Measurements from ENCODE around the gene ALOX5. TPM values are rescaled to one million over a fixed set of nuclear protein-coding genes. Genes with fewer than 3 reads are reported as not detected.

The ALOX5 gene
- total and polyA plus RNA-seq, 2 donors (not counting 1 experiment from before 2014, with no cell fraction given) = 354 to 888 TPM

DNA sequence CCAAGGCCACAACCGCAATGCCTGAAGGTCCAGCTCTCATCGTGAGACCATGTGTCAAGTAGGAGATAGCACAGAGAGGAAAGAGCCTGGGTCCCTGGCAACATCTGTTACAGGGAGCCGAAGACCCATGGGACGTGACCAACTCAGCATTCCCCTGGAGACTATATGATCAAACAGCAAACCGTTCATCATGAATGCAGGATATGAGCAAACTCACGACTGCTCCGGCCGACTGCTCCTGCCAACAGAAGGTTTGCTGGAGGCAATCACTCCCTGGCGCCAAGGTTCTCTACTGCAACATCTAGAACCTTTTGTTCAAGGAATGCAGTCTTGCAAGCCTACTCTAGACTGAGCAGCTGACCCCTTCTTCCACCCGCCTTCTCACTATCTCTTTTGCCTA lies 114.3 kb downstream of the ALOX5 start:
- TF ChIP-seq EZH2 (IDR thresholded peaks at IDR 0.05; ENCODE audit: borderline replicate concordance, insufficient read depth, low read depth, low read length, poor library complexity, severe bottlenecking) = no peak
- TF ChIP-seq, protein P1, sequence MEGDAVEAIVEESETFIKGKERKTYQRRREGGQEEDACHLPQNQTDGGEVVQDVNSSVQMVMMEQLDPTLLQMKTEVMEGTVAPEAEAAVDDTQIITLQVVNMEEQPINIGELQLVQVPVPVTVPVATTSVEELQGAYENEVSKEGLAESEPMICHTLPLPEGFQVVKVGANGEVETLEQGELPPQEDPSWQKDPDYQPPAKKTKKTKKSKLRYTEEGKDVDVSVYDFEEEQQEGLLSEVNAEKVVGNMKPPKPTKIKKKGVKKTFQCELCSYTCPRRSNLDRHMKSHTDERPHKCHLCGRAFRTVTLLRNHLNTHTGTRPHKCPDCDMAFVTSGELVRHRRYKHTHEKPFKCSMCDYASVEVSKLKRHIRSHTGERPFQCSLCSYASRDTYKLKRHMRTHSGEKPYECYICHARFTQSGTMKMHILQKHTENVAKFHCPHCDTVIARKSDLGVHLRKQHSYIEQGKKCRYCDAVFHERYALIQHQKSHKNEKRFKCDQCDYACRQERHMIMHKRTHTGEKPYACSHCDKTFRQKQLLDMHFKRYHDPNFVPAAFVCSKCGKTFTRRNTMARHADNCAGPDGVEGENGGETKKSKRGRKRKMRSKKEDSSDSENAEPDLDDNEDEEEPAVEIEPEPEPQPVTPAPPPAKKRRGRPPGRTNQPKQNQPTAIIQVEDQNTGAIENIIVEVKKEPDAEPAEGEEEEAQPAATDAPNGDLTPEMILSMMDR (IDR thresholded peaks at IDR 0.05) = no peak

DNA sequence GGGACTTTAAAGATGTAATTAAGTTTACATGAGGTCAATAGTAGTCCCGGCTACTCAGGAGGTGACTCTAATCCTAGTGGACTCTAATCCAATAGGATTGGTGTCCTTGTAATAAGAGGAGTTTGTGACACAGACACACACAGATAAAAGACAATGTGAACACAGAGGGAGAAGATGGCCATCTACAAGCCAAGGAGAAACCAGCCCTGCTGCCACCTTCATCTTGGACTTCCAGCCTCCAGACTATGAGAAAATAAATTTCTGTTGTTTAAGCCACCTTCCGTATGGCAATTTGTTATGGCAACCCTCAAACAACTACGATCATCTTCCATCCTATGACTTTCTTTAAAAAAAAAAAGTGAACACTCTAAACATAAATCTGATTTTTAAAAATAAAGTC lies 116.3 kb downstream of the ALOX5 start:
- Mint-ChIP-seq H3K27me3 (no peaks in the 10 kb centered on the region), H3K27ac (no peak overlapping the region), H3K4me1 (peaks cover 27% of the 10 kb centered on the region), H3K4me3 (no peak overlapping the region), H3K9me3 (ENCODE audit: insufficient read depth) (no peaks in the 10 kb centered on the region)
- H3K36me3 ChIP-seq (replicated peaks in 1 of 2; ENCODE audit: control extremely low read depth in 1 of 2, control insufficient read depth in 1 of 2, extremely low read depth in 1 of 2, insufficient read depth in 2 of 2, low read length in 1 of 2) = peaks cover 3 to 24% of the 10 kb centered on the region in 2 experiments
- peaks cover 2 to 4% (median 2%) of the 10 kb centered on the region in 3 donors for H3K9me3 ChIP-seq (ENCODE audit: control extremely low read depth in 1 of 3, control insufficient read depth in 2 of 3, insufficient read depth in 1 of 3, low read length in 2 of 3)
- ATAC-seq (ENCODE audit: low read depth) (no peak), DNase-seq (no peak)
- WGBS (ENCODE audit: insufficient coverage) = no CpG with 5 or more reads among the region's 3 CpGs
- no peak overlapping the region for H3K27ac ChIP-seq (ENCODE audit: low read length in 2 of 2)
- no peak overlapping the region for H3K4me3 ChIP-seq (ENCODE audit: control extremely low read depth in 1 of 5, extremely low read depth in 1 of 5, insufficient read depth in 1 of 5, low read depth in 2 of 5, low read length in 4 of 5)
- ChIA-PET CTCF (no interaction called here), POLR2A (no interaction called here)
- no peak overlapping the region for H3K4me2 ChIP-seq (replicated peaks; ENCODE audit: low read depth, low read length, poor library complexity, severe bottlenecking)
- peaks cover 35% of the 10 kb centered on the region for H4K20me1 ChIP-seq (ENCODE audit: control insufficient read depth, insufficient read depth, low read length, poor library complexity, severe bottlenecking)
- no peak overlapping the region for H3K9ac ChIP-seq (ENCODE audit: low read length)
- TF ChIP-seq, protein P1 (IDR thresholded peaks at IDR 0.05) = no peak
- TF ChIP-seq EZH2 (IDR thresholded peaks at IDR 0.05; ENCODE audit: borderline replicate concordance, insufficient read depth, low read depth, low read length, poor library complexity, severe bottlenecking) = no peak
- H3K27me3 ChIP-seq (replicated peaks in 1 of 4; ENCODE audit: control extremely low read depth in 1 of 4, control insufficient read depth in 3 of 4, insufficient read depth in 4 of 4, low read length in 3 of 4) = no peaks in the 10 kb centered on the region
- intact Hi-C loops (cut with micrococcal nuclease) = no loop called here
- H2AFZ ChIP-seq (ENCODE audit: insufficient read depth, low read depth, low read length, poor library complexity, severe bottlenecking) = no peak overlapping the region
- H3K79me2 ChIP-seq (ENCODE audit: control insufficient read depth, insufficient read depth, low read length) = peaks cover 62% of the 10 kb centered on the region
- H3K4me1 ChIP-seq (ENCODE audit: control insufficient read depth in 2 of 2, insufficient read depth in 2 of 2, low read length in 2 of 2) = no peaks in the 10 kb centered on the region

More for the DNA sequence above, 114.3 kb downstream of the ALOX5 start:
- peaks cover 25% of the 10 kb centered on the region for H3K4me1 Mint-ChIP-seq
- intact Hi-C loops (cut with micrococcal nuclease) = no loop called here
- no peak overlapping the region for H3K4me3 ChIP-seq (ENCODE audit: control extremely low read depth in 1 of 5, extremely low read depth in 1 of 5, insufficient read depth in 1 of 5, low read depth in 2 of 5, low read length in 4 of 5)
- H3K4me1 ChIP-seq (ENCODE audit: control insufficient read depth in 2 of 2, insufficient read depth in 2 of 2, low read length in 2 of 2) = no peaks in the 10 kb centered on the region
- ChIA-PET POLR2A (no interaction called here), CTCF (no interaction called here)
- H3K27ac ChIP-seq (ENCODE audit: low read length in 2 of 2) = no peak overlapping the region
- H3K79me2 ChIP-seq (ENCODE audit: control insufficient read depth, insufficient read depth, low read length) = peaks cover 54% of the 10 kb centered on the region
- no peak overlapping the region for H3K9ac ChIP-seq (ENCODE audit: low read length)
- no peaks in the 10 kb centered on the region for H3K9me3 Mint-ChIP-seq (ENCODE audit: insufficient read depth)
- ATAC-seq (ENCODE audit: low read depth) = no peak
- no peak overlapping the region for H3K27ac Mint-ChIP-seq
- H3K9me3 ChIP-seq (ENCODE audit: control extremely low read depth in 1 of 3, control insufficient read depth in 2 of 3, insufficient read depth in 1 of 3, low read length in 2 of 3) = peaks cover 0 to 4% (median 0%) of the 10 kb centered on the region in 3 donors
- no peak overlapping the region for H2AFZ ChIP-seq (ENCODE audit: insufficient read depth, low read depth, low read length, poor library complexity, severe bottlenecking)
- no peaks in the 10 kb centered on the region for H3K27me3 Mint-ChIP-seq
- DNase-seq = no peak
- no peaks in the 10 kb centered on the region for H3K27me3 ChIP-seq (replicated peaks in 1 of 4; ENCODE audit: control extremely low read depth in 1 of 4, control insufficient read depth in 3 of 4, insufficient read depth in 4 of 4, low read length in 3 of 4)
- 56% methylated on average over 7 of the region's 10 CpGs for whole genome bisulfite sequencing (ENCODE audit: insufficient coverage)
- peaks cover 2 to 36% of the 10 kb centered on the region in 2 experiments for H3K36me3 ChIP-seq (replicated peaks in 1 of 2; ENCODE audit: control extremely low read depth in 1 of 2, control insufficient read depth in 1 of 2, extremely low read depth in 1 of 2, insufficient read depth in 2 of 2, low read length in 1 of 2)
- no peak overlapping the region for H3K4me2 ChIP-seq (replicated peaks; ENCODE audit: low read depth, low read length, poor library complexity, severe bottlenecking)
- no peak overlapping the region for H3K4me3 Mint-ChIP-seq
- peaks cover 30% of the 10 kb centered on the region for H4K20me1 ChIP-seq (ENCODE audit: control insufficient read depth, insufficient read depth, low read length, poor library complexity, severe bottlenecking)
